ENCODE results near the gene CELSR2.
"Not testable (repeated sequence)": the region's sequence is repeated elsewhere in the genome, so short reads cannot be mapped to it uniquely, and the experiment has no call there.

CELSR2 gene

DNA sequence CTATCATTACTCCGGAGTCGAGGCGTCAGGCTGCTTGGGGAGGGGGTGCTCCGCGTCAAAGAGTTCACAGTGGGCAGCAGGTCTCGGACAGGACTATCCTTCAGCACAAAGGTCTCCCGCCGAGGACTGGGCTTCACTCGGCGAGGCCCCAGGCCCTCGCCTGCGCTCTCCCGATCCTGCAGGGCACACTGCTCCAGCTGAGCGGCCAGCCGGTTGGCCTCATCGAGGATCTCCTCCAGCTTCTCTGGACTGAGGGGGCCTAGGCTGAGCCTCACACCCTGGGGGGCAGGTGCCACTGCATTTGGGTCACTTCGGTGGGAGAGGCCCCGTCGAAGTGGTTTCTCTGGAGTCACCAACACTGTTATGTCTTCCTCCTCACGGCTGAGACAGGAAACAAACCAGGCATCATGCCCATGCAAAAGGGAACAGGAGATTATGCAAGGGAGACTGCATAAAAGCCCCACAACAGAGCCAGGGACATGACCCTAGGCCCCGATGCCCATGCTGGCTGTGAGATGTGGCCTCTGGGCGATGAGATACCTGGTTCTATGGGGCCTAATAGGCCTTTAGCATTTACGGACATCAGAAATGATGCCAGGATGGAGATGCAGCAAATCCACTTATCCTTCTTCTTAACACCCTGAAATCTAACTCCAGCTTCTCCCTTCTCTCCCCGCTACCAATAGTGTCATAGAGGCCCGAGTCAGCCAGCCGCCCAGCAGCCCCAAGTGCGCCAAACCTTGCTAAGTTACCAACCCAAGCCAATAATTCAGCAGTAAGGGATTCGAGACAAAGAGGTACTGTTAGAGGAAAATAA is 32.5 kb downstream of the CELSR2 start:
- Histone ChIP-seq H3K27ac (peak overlapping the region in 1 of 2 donors; percentile 89), H3K4me3 (peak overlapping the region; percentile 75)
- DNase-seq (ENCODE audit: low spot score): no peak
- TF ChIP-seq, protein P1, sequence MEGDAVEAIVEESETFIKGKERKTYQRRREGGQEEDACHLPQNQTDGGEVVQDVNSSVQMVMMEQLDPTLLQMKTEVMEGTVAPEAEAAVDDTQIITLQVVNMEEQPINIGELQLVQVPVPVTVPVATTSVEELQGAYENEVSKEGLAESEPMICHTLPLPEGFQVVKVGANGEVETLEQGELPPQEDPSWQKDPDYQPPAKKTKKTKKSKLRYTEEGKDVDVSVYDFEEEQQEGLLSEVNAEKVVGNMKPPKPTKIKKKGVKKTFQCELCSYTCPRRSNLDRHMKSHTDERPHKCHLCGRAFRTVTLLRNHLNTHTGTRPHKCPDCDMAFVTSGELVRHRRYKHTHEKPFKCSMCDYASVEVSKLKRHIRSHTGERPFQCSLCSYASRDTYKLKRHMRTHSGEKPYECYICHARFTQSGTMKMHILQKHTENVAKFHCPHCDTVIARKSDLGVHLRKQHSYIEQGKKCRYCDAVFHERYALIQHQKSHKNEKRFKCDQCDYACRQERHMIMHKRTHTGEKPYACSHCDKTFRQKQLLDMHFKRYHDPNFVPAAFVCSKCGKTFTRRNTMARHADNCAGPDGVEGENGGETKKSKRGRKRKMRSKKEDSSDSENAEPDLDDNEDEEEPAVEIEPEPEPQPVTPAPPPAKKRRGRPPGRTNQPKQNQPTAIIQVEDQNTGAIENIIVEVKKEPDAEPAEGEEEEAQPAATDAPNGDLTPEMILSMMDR (IDR thresholded peaks at IDR 0.05): no peak

DNA sequence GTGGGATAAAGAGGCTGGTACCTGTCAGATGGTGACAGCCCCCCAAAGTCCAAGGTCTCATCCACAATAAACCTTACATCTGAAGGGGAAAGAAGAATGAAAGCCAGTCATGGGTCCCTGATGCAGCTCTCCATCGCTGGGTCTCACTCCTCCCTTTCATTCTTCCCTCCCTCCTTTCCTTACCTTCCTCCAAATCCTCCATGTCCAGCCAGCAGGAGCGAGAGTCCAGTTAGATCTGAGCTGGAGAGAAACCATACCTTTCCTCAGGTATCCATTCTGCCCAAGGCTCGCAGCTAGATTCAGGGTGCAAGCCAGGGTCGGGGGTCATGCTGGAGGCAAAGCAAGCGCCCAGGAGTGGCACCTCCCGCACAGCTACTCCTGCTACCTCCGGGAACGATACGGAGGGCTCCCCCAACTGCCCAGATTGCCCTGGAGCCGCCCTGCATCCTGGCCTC is 33.2 kb downstream of the CELSR2 start:
- DNase-seq (ENCODE audit: low spot score): no peak
- TF ChIP-seq, protein P1 (IDR thresholded peaks at IDR 0.05): no peak
- Histone ChIP-seq H3K27ac (peak overlapping the region in 1 of 2 donors; percentile 89), H3K4me3 (peak overlapping the region; percentile 75)

GRCh38 chr1:109282952-109283747 is 33.8 kb downstream of the CELSR2 start, which contains the start of gene PSRC1:
TSS of gene PSRC1 (minus strand) at chr1:109283145.
- peak; percentile 97 for DNase-seq (ENCODE audit: low spot score)
- TF ChIP-seq, protein P1 (IDR thresholded peaks at IDR 0.05): peak; percentile 45
- peak within 1 kb of the TSS; percentile 78 to 89 for H3K27ac ChIP-seq

GRCh38 chr1:109283748-109284600 is 34.6 kb downstream of the CELSR2 start:
- H3K4me3 ChIP-seq: peak overlapping the region; percentile 75
- TF ChIP-seq, protein P1 (IDR thresholded peaks at IDR 0.05): no peak
- peak overlapping the region; percentile 78 to 89 for H3K27ac ChIP-seq
- no peak for DNase-seq (ENCODE audit: low spot score)

More at GRCh38 chr1:109282952-109283747, 33.8 kb downstream of the CELSR2 start, which contains the start of gene PSRC1:
- peak within 1 kb of the TSS; percentile 75 for H3K4me3 ChIP-seq

DNA sequence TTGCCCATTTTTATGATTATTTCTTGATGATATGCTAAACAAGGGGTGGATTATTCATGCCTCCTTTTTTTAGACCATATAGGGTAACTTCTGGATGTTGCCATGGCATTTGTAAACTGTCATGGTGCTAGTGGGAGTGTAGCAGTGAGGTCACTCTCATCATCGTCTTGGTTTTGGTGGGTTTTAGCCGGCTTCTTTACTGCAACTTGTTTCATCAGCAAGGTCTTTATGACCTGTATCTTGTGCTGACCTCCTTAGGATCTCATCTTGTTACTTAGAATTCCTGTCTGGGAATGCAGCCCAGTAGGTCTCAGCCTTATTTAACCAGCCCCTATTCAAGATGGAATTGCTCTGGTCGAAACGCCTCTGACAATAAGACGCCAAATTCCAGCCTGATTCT is 37.4 kb downstream of the CELSR2 start:
- DNase-seq (ENCODE audit: low spot score); H3K27ac ChIP-seq; H3K4me3 ChIP-seq: not testable (repeated sequence)

DNA sequence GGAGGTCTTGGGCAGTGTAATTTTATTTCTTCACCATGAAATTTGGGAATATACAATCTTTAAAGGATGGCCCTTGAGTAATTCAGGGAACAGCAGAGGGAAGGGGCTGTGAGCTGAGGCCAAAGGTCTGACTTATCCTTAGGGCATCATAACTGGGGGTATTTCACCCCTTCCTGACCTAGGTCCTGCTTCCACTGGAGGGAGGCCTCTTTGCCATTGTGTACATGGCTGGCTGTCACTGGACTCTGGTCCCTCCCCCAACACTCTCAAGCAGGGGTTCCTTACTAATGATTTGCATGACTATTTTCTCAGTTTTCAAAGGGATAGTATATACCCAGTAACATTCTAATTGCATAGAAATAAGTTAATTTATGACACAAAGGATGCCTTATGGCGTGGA is 40.8 kb downstream of the CELSR2 start:
- DNase-seq (ENCODE audit: low spot score): no peak
- TF ChIP-seq, protein P1 (IDR thresholded peaks at IDR 0.05): no peak
- H3K4me3 ChIP-seq: no peak overlapping the region
- no peak overlapping the region for H3K27ac ChIP-seq

All from coronary artery (tissue), 2 donors.